Left cardiac atrium (tissue), 4 donors: Measurements from ENCODE around the gene NLGN4Y. TPM values are rescaled to one million over a fixed set of nuclear protein-coding genes. Genes with fewer than 3 reads are reported as not detected.
A peak's percentile ranks its signal among the peaks of the same experiment; 100 is the strongest.

Source experiments
- ATAC-seq, 2 donors: fragments of 200-7000 bp; cut with Tn5 transposase; one replicate each; pipeline ENCODE4 v1.9.1; 2020; ENCODE audit warnings: mild to moderate bottlenecking in 2 of 2, moderate library complexity in 2 of 2
- DNase-seq: peaks from one replicate; pipeline ENCODE4 v3.0.0-alpha.2; 2020
- intact Hi-C, 2 donors: fragments of 100-400 bp; cut with DNase I; formaldehyde crosslinking; loops; one replicate each; pipeline versions ENCODE4 v1.14.1 to v1.15.1; 2022 to 2023
- total RNA-seq, 2 donors: library from RNA; stranded (reverse); fragmentation: NEBNext Ultra II Directional; extraction: Animal tissue kit (Norgen Biotek cat#: 25700); gene quantifications; one replicate each; pipeline ENCODE4 v1.2.1, GENCODE V29; 2021
- donor health status: DM: no; HTN: yes; CAD: no.
- donor health status: DM: no; HTN: yes; CAD: no; lungs with severe emphysema.
- donor health status: DM: yes; HTN: yes; CAD: no.
- donor health status: Dilated cardiomyopathy.

Gene NLGN4Y
- total RNA-seq, 2 donors from 2014 or later: 1.9 TPM; not detected in 1

GRCh38 chrY:14637551-14637950 lies 113.2 kb downstream of the NLGN4Y start:
- intact Hi-C loops: no loop called here
- DNase-seq: no peak
- no peak for ATAC-seq

GRCh38 chrY:14641853-14642252 lies 117.5 kb downstream of the NLGN4Y start:
- intact Hi-C loops: no loop called here
- DNase-seq (no peak), ATAC-seq (no peak)

GRCh38 chrY:14644157-14644952 lies 120.0 kb downstream of the NLGN4Y start:
- ATAC-seq: peak in 1 of 2 donors; percentile 68

GRCh38 chrY:14679181-14679580 lies 154.9 kb downstream of the NLGN4Y start:
- intact Hi-C loops: no loop called here
- DNase-seq (no peak), ATAC-seq (no peak)

More at GRCh38 chrY:14644157-14644952, 120.0 kb downstream of the NLGN4Y start:
- DNase-seq: no peak
- intact Hi-C loops: no loop called here

GRCh38 chrY:14694543-14694942 lies 170.2 kb downstream of the NLGN4Y start:
- intact Hi-C loops: no loop called here
- DNase-seq: no peak
- no peak for ATAC-seq

GRCh38 chrY:14708158-14708557 lies 183.8 kb downstream of the NLGN4Y start:
- DNase-seq: no peak
- intact Hi-C loops: no loop called here
- ATAC-seq: no peak

- intact Hi-C loops: no loop called here
- ATAC-seq: no peak
- DNase-seq: no peak
These were observed 217.3 kb downstream of the NLGN4Y start for GRCh38 chrY:14741596-14741995.

GRCh38 chrY:14748329-14748728 lies 224.0 kb downstream of the NLGN4Y start:
- DNase-seq (no peak), ATAC-seq (no peak)
- intact Hi-C loops: no loop called here

- DNase-seq (no peak), ATAC-seq (no peak)
- intact Hi-C loops: no loop called here
These were observed 231.2 kb downstream of the NLGN4Y start for GRCh38 chrY:14755571-14755970.

- intact Hi-C loops: no loop called here
- no peak for DNase-seq
- ATAC-seq: no peak
These were observed 238.6 kb downstream of the NLGN4Y start for GRCh38 chrY:14762903-14763302.

GRCh38 chrY:14763600-14763999 lies 239.3 kb downstream of the NLGN4Y start:
- intact Hi-C loops: no loop called here
- ATAC-seq (no peak), DNase-seq (no peak)

GRCh38 chrY:14778208-14778607 lies 253.9 kb downstream of the NLGN4Y start:
- DNase-seq (no peak), ATAC-seq (no peak)
- intact Hi-C loops: no loop called here

GRCh38 chrY:14793104-14793503 lies 268.8 kb downstream of the NLGN4Y start:
- intact Hi-C loops: no loop called here
- DNase-seq: no peak
- no peak for ATAC-seq

- intact Hi-C loops: no loop called here
- no peak for DNase-seq
- ATAC-seq: no peak
These were observed 269.3 kb downstream of the NLGN4Y start for GRCh38 chrY:14793674-14794073.

GRCh38 chrY:14798010-14798409 lies 273.7 kb downstream of the NLGN4Y start:
- no peak for ATAC-seq
- intact Hi-C loops: no loop called here
- DNase-seq: no peak

- DNase-seq (no peak), ATAC-seq (no peak)
- intact Hi-C loops: no loop called here
These were observed 276.8 kb downstream of the NLGN4Y start for GRCh38 chrY:14801096-14801495.

- intact Hi-C loops: no loop called here
- ATAC-seq (no peak), DNase-seq (no peak)
These were observed 277.8 kb downstream of the NLGN4Y start for GRCh38 chrY:14802125-14802524.

GRCh38 chrY:14804041-14804440 lies 279.7 kb downstream of the NLGN4Y start:
- DNase-seq (no peak), ATAC-seq (no peak)
- intact Hi-C loops: no loop called here

GRCh38 chrY:14818452-14818851 lies 294.1 kb downstream of the NLGN4Y start:
- DNase-seq (no peak), ATAC-seq (no peak)
- intact Hi-C loops: no loop called here

GRCh38 chrY:14822201-14822600 lies 297.9 kb downstream of the NLGN4Y start:
- DNase-seq: no peak
- ATAC-seq: no peak
- intact Hi-C loops: no loop called here

- DNase-seq: no peak
- intact Hi-C loops: no loop called here
- ATAC-seq: no peak
These were observed 298.6 kb downstream of the NLGN4Y start for GRCh38 chrY:14822906-14823305.
